GM12864 (cell line): ENCODE results near the gene ZNF451.

Experiments
- DNase-seq: peaks from one replicate; pipeline ENCODE4 v3.0.0-alpha.2; 2011; ENCODE audit warnings: low read depth
- H3K4me3 ChIP-seq: 2 replicates; pipeline ENCODE4 v1.5.1; 2011; ENCODE audit warnings: mild to moderate bottlenecking, low read depth, low read length, control low read depth
- TF ChIP-seq, protein P1 (sequence below): IDR thresholded peaks from 2 replicates; pipeline ENCODE4 v1.5.1; 2011; ENCODE audit warnings: low read depth, mild to moderate bottlenecking, moderate library complexity, low read length, control low read depth, inconsistent platforms; ENCODE audit errors: missing control alignments

ZNF451 gene

GRCh38 chr6:57173056-57173885, 83.3 kb downstream of the ZNF451 start:
- H3K4me3 ChIP-seq: peak overlapping the region; percentile 78
- TF ChIP-seq, protein P1, sequence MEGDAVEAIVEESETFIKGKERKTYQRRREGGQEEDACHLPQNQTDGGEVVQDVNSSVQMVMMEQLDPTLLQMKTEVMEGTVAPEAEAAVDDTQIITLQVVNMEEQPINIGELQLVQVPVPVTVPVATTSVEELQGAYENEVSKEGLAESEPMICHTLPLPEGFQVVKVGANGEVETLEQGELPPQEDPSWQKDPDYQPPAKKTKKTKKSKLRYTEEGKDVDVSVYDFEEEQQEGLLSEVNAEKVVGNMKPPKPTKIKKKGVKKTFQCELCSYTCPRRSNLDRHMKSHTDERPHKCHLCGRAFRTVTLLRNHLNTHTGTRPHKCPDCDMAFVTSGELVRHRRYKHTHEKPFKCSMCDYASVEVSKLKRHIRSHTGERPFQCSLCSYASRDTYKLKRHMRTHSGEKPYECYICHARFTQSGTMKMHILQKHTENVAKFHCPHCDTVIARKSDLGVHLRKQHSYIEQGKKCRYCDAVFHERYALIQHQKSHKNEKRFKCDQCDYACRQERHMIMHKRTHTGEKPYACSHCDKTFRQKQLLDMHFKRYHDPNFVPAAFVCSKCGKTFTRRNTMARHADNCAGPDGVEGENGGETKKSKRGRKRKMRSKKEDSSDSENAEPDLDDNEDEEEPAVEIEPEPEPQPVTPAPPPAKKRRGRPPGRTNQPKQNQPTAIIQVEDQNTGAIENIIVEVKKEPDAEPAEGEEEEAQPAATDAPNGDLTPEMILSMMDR: no peak
- DNase-seq: no peak

DNA sequence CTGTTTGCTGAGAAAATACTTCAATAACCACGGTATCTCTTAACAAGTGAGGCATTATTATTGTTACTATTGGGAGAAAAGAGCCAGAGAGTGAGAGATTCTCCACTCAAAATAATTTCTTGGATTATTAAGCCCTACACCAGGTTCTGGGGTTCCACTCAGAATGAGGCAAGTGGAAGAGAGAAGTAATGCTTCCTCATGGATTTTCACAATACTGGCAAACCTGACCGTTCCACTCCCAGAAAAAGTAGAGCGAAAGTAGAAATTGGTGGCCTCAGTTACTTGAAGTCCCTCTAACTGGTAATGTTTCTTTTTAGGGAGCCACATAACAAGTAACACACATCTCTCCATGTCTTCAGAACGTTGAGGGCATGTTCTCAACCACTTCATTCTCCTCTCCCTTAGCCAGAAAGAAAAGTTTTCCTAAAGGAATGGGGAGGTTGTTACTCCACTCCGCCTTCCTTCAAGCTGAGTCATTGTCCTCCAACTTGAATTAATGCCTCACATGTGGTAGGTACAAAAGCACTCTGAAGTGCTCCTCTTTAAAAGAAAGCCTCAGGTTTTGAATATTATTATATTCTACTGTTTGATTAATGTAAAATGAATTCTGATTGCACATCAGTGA, 84.0 kb downstream of the ZNF451 start:
- H3K4me3 ChIP-seq: peak overlapping the region; percentile 78
- TF ChIP-seq, protein P1: no peak
- no peak for DNase-seq

- TF ChIP-seq, protein P1: no peak
- no peak for DNase-seq
- H3K4me3 ChIP-seq: peak overlapping the region; percentile 78; the same call in 1 of the 2 replicates
These were observed 84.5 kb downstream of the ZNF451 start for GRCh38 chr6:57174511-57174907.

DNA sequence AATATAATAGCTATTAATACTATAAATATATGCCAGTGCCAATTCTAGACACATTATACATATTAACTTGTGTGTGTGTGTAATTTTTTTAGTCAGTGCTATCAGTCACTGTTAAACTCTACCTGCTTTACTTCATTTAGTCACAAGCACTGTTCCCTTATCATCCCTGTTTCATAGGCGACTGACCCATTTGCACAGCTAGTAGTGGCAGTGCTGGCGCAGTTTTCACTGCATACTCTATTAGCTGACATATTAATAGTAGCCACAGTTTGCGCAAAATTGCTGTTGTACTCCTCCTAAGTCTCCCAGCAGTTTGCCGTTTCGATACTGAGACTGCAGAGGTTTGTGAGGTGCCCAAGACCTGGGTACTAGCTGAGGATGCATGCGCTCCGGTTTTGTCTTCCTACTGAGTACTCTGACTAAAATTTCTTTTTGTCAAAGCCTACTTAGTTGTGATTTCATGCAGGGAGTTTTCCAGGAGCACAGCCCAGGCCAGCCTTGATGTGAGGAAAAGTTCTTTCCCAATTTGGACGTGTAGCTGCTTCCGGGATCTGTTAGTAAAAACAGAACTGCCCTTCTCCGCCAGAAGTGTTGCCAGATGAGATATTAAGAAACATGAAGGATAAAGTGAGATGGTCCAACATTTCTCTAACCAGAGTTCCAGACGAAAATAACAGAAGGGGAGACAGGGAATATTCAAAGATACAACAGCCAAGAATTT, 87.7 kb downstream of the ZNF451 start:
- no peak for DNase-seq
- H3K4me3 ChIP-seq: no peak overlapping the region
- TF ChIP-seq, protein P1: no peak

GRCh38 chr6:57180596-57180995, 90.6 kb downstream of the ZNF451 start:
- DNase-seq: no peak
- TF ChIP-seq, protein P1: no peak
- no peak overlapping the region for H3K4me3 ChIP-seq

DNA sequence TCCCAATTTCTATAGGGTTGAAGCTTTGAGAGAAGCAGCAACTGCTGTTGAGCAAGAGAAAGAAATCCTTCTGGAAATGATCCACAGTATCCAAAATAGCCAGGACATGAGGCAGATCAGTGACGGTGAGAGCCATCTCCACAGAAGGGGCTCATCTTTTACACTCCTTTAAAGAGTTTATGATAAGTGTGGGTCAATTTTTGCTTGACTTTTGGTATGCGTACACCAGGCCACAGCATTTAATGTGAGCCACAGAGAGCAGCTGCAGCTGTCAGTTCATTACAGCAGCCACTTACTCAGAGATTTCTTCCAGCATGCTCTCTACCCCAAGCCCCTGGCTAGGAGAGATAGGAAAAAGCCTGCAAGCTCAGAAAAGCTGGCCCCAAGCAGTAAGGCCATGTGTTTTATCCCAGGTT, 92.0 kb downstream of the ZNF451 start:
- DNase-seq: no peak
- TF ChIP-seq, protein P1: no peak
- H3K4me3 ChIP-seq: no peak overlapping the region
